Fibroblast of mammary gland (primary cell): ENCODE measurements around the gene KITLG.
"Not testable (repeated sequence)": the region's sequence is repeated elsewhere in the genome, so short reads cannot be mapped to it uniquely, and the experiment has no call there.

Source experiments
- DNase-seq: peaks from one replicate; pipeline ENCODE4 v3.0.0-alpha.2; 2010; ENCODE audit warnings: low read depth
- H3K4me3 ChIP-seq: 2 replicates; pipeline ENCODE4 v1.5.1; 2011; ENCODE audit warnings: low read depth, mild to moderate bottlenecking, low read length, moderate library complexity; ENCODE audit not compliant: control insufficient read depth
- CTCF ChIP-seq: conservative IDR thresholded peaks from 2 replicates; pipeline ENCODE4 v1.5.1; 2011; ENCODE audit warnings: low read depth, low read length, inconsistent platforms; ENCODE audit not compliant: control insufficient read depth, insufficient read depth

KITLG gene

GRCh38 chr12:88518863-88519403 is 61.3 kb downstream of the KITLG start:
- no peak overlapping the region for H3K4me3 ChIP-seq
- peak; percentile 23 for DNase-seq
- TF ChIP-seq CTCF: no peak

GRCh38 chr12:88516811-88517210 is 63.5 kb downstream of the KITLG start:
- DNase-seq: no peak
- H3K4me3 ChIP-seq: no peak overlapping the region
- TF ChIP-seq CTCF: no peak

- H3K4me3 ChIP-seq: no peak overlapping the region
- no peak for DNase-seq
- TF ChIP-seq CTCF: no peak
Observed at GRCh38 chr12:88510843-88511242, 69.4 kb downstream of the KITLG start.

GRCh38 chr12:88509851-88510250 is 70.4 kb downstream of the KITLG start:
- TF ChIP-seq CTCF: no peak
- DNase-seq: peak; percentile 47
- H3K4me3 ChIP-seq: no peak overlapping the region

GRCh38 chr12:88509347-88509746 is 70.9 kb downstream of the KITLG start:
- TF ChIP-seq CTCF: no peak
- DNase-seq: peak; percentile 72
- H3K4me3 ChIP-seq: no peak overlapping the region

- not testable (repeated sequence) for DNase-seq, H3K4me3 ChIP-seq
Observed at GRCh38 chr12:88507851-88508250, 72.4 kb downstream of the KITLG start.

GRCh38 chr12:88507270-88507669 is 73.0 kb downstream of the KITLG start:
- H3K4me3 ChIP-seq: no peak overlapping the region
- no peak for DNase-seq
- TF ChIP-seq CTCF: no peak
